ACHN (cell line): ENCODE measurements around the gene ZNF521.

Experiments
- DNase-seq: peaks from one replicate; pipeline ENCODE4 v3.0.0-alpha.2; 2015
- in situ Hi-C: cut with HindIII; loops from 2 replicates; pipeline ENCODE4 v1.10.0; 2017; ENCODE audit warnings: low sequenced_read_pairs, low pct_ligation_motif_present, low pct_unique_long_range_greater_than_20kb

ZNF521 gene

GRCh38 chr18:25077038-25077943 lies 274.7 kb downstream of the ZNF521 start:
- no peak for DNase-seq
- in situ Hi-C loops = no loop called here

- no peak for DNase-seq
- in situ Hi-C loops = no loop called here
These were observed 276.2 kb downstream of the ZNF521 start for GRCh38 chr18:25075783-25076182.

GRCh38 chr18:25075331-25075730 lies 276.6 kb downstream of the ZNF521 start:
- in situ Hi-C loops = no loop called here
- no peak for DNase-seq

GRCh38 chr18:25074925-25075324 lies 277.0 kb downstream of the ZNF521 start:
- no peak for DNase-seq
- in situ Hi-C loops = no loop called here

GRCh38 chr18:25072205-25072604 lies 279.8 kb downstream of the ZNF521 start:
- no peak for DNase-seq

GRCh38 chr18:25067275-25068025 lies 284.5 kb downstream of the ZNF521 start:
- in situ Hi-C loops = no loop called here
- no peak for DNase-seq

More at GRCh38 chr18:25072205-25072604, 279.8 kb downstream of the ZNF521 start:
- in situ Hi-C loops = no loop called here

- in situ Hi-C loops = no loop called here
- no peak for DNase-seq
These were observed 285.4 kb downstream of the ZNF521 start for GRCh38 chr18:25066516-25066915.

- in situ Hi-C loops = no loop called here
- DNase-seq = no peak
These were observed 289.2 kb downstream of the ZNF521 start for GRCh38 chr18:25062720-25063119.

GRCh38 chr18:25061395-25061794 lies 290.6 kb downstream of the ZNF521 start:
- DNase-seq = no peak
- in situ Hi-C loops = no loop called here

GRCh38 chr18:25058521-25058920 lies 293.4 kb downstream of the ZNF521 start:
- DNase-seq = no peak
- in situ Hi-C loops = no loop called here

- in situ Hi-C loops = no loop called here
These were observed 294.4 kb downstream of the ZNF521 start for GRCh38 chr18:25057491-25058050.

GRCh38 chr18:25056429-25056828 lies 295.5 kb downstream of the ZNF521 start:
- in situ Hi-C loops = no loop called here
- DNase-seq = no peak

More at GRCh38 chr18:25057491-25058050, 294.4 kb downstream of the ZNF521 start:
- no peak for DNase-seq

GRCh38 chr18:25055076-25055475 lies 296.9 kb downstream of the ZNF521 start:
- no peak for DNase-seq
- in situ Hi-C loops = no loop called here

GRCh38 chr18:25053466-25053865 lies 298.5 kb downstream of the ZNF521 start:
- no peak for DNase-seq
- in situ Hi-C loops = no loop called here

- no peak for DNase-seq
- in situ Hi-C loops = no loop called here
These were observed 299.4 kb downstream of the ZNF521 start for GRCh38 chr18:25052511-25052921.

GRCh38 chr18:25050605-25051004 lies 301.4 kb downstream of the ZNF521 start:
- in situ Hi-C loops = no loop called here

GRCh38 chr18:25047983-25048382 lies 304.0 kb downstream of the ZNF521 start:
- DNase-seq = no peak
- in situ Hi-C loops = no loop called here

More at GRCh38 chr18:25050605-25051004, 301.4 kb downstream of the ZNF521 start:
- DNase-seq = no peak

- no peak for DNase-seq
- in situ Hi-C loops = no loop called here
These were observed 304.5 kb downstream of the ZNF521 start for GRCh38 chr18:25047421-25047820.

GRCh38 chr18:25044694-25045093 lies 307.3 kb downstream of the ZNF521 start:
- in situ Hi-C loops = no loop called here
- DNase-seq = no peak
